Neural crest cell (in vitro differentiated cells): ENCODE measurements around the gene ADGRV1. TPM values are rescaled to one million over a fixed set of nuclear protein-coding genes. Genes with fewer than 3 reads are reported as not detected.
A peak's percentile ranks its signal among the peaks of the same experiment; 100 is the strongest.
"Not testable (repeated sequence)": the region's sequence is repeated elsewhere in the genome, so short reads cannot be mapped to it uniquely, and the experiment has no call there.

Source experiments
- DNase-seq: peaks from one replicate; pipeline ENCODE4 v3.0.0; 2021; ENCODE audit warnings: low read depth, mixed read lengths, low spot score
- H3K27ac Mint-ChIP-seq: one replicate; pipeline ENCODE4 v1.8.0; 2021; ENCODE audit warnings: mild to moderate bottlenecking, mixed read lengths; ENCODE audit not compliant: unreplicated experiment
- H3K27me3 Mint-ChIP-seq: 2 replicates; pipeline ENCODE4 v1.8.0; 2021; ENCODE audit warnings: low read depth, mild to moderate bottlenecking, mixed read lengths
- H3K36me3 Mint-ChIP-seq: 2 replicates; pipeline ENCODE4 v1.8.0; 2021; ENCODE audit warnings: low read depth, mild to moderate bottlenecking, mixed read lengths
- H3K4me1 Mint-ChIP-seq: 2 replicates; pipeline ENCODE4 v1.8.0; 2021; ENCODE audit warnings: mixed read lengths
- H3K4me3 Mint-ChIP-seq: one replicate; pipeline ENCODE4 v1.8.0; 2021; ENCODE audit warnings: mild to moderate bottlenecking, mixed read lengths
- H3K9me3 Mint-ChIP-seq: 2 replicates; pipeline ENCODE4 v1.8.0; 2021; ENCODE audit warnings: mixed read lengths
- CTCF ChIP-seq: fragments of 200-600 bp; sonication (generic); conservative IDR thresholded peaks from 2 replicates; pipeline ENCODE4 v1.5.0; 2021; ENCODE audit warnings: antibody characterized with exemption, mild to moderate bottlenecking
- total RNA-seq: library from RNA; stranded (reverse); gene quantifications from 2 replicates; pipeline ENCODE4 v1.2.1, GENCODE V29; 2021

Gene ADGRV1
- total RNA-seq, 1 donor from 2014 or later = 43.4 TPM

- H3K4me1 Mint-ChIP-seq = peaks cover 23% of the 10 kb centered on the region
- peaks cover 6% of the 10 kb centered on the region for H3K36me3 Mint-ChIP-seq
- TF ChIP-seq CTCF = no peak
Measured at GRCh38 chr5:90615355-90615754, 56.8 kb downstream of the ADGRV1 start.

GRCh38 chr5:90618071-90618470 lies 59.5 kb downstream of the ADGRV1 start:
- Mint-ChIP-seq H3K36me3 (peaks cover 8% of the 10 kb centered on the region), H3K27me3 (no peaks in the 10 kb centered on the region), H3K27ac (no peak overlapping the region), H3K9me3 (peaks cover 5% of the 10 kb centered on the region), H3K4me3 (no peak overlapping the region), H3K4me1 (peaks cover 32% of the 10 kb centered on the region)
- no peak for TF ChIP-seq CTCF
- DNase-seq = no peak

More at GRCh38 chr5:90615355-90615754, 56.8 kb downstream of the ADGRV1 start:
- Mint-ChIP-seq H3K9me3 (peaks cover 5% of the 10 kb centered on the region), H3K27me3 (no peaks in the 10 kb centered on the region), H3K27ac (no peak overlapping the region), H3K4me3 (no peak overlapping the region)
- no peak for DNase-seq

DNA sequence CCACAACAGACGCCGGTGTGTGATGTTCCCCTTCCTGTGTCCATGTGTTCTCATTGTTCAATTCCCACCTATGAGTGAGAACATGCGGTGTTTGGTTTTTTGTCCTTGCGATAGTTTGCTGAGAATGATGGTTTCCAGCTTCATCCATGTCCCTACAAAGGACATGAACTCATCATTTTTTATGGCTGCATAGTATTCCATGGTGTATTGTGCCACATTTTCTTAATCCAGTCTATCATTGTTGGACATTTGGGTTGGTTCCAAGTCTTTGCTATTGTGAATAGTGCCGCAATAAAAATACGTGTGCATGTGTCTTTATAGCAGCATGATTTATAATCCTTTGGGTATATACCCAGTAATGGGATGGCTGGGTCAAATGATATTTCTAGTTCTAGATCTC lies 61.2 kb downstream of the ADGRV1 start:
- DNase-seq, H3K27ac Mint-ChIP-seq, H3K4me3 Mint-ChIP-seq, H3K27me3 Mint-ChIP-seq, H3K36me3 Mint-ChIP-seq, H3K9me3 Mint-ChIP-seq: not testable (repeated sequence)
- H3K4me1 Mint-ChIP-seq = peaks cover 27% of the 10 kb centered on the region

DNA sequence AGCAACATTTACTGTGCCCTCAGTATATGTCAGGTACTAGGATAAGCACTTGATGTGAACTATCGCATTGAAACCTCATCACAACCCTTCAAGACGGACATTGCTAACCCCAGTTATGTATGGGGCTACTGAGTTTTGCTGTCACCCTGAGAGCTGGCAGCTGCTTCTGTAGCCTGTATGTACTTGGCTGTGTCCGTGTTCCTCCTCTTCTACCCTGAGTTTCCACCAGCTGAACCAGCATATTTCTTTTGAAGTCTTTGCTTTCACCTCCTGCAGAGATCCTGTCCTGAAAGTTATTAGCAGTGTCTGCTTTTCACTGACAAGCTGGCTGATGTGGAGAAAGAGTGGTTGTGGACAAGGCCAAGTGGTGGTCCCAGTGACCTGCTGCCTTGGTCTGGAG lies 63.3 kb downstream of the ADGRV1 start:
- DNase-seq = no peak
- H3K27me3 Mint-ChIP-seq = no peaks in the 10 kb centered on the region
- peaks cover 7% of the 10 kb centered on the region for H3K36me3 Mint-ChIP-seq
- H3K27ac Mint-ChIP-seq = peak overlapping the region; percentile 57
- no peak for TF ChIP-seq CTCF
- H3K4me3 Mint-ChIP-seq = no peak overlapping the region
- peaks cover 3% of the 10 kb centered on the region for H3K9me3 Mint-ChIP-seq
- H3K4me1 Mint-ChIP-seq = peaks cover 27% of the 10 kb centered on the region

GRCh38 chr5:90626493-90626892 lies 67.9 kb downstream of the ADGRV1 start:
- H3K36me3 Mint-ChIP-seq = peaks cover 3% of the 10 kb centered on the region
- no peaks in the 10 kb centered on the region for H3K9me3 Mint-ChIP-seq
- no peak for DNase-seq
- H3K4me3 Mint-ChIP-seq = no peak overlapping the region
- no peak overlapping the region for H3K27ac Mint-ChIP-seq
- peaks cover 10% of the 10 kb centered on the region for H3K4me1 Mint-ChIP-seq
- no peaks in the 10 kb centered on the region for H3K27me3 Mint-ChIP-seq
- no peak for TF ChIP-seq CTCF

DNA sequence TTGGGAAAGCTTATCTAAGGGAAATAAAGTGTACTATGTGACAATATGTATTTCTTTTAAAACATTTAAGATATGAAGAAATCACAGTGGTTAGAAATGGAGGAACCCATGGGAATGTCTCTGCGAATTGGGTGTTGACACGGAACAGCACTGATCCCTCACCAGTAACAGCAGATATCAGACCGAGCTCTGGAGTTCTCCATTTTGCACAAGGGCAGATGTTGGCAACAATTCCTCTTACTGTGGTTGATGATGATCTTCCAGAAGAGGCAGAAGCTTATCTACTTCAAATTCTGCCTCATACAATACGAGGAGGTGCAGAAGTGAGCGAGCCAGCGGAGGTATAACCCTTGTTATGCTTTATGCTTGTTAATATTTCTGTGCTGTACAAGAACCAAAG lies 69.9 kb downstream of the ADGRV1 start:
- Mint-ChIP-seq H3K27me3 (no peaks in the 10 kb centered on the region), H3K27ac (no peak overlapping the region), H3K4me1 (peaks cover 20% of the 10 kb centered on the region), H3K36me3 (peaks cover 2% of the 10 kb centered on the region), H3K4me3 (no peak overlapping the region), H3K9me3 (no peaks in the 10 kb centered on the region)
- TF ChIP-seq CTCF = no peak
- no peak for DNase-seq
